HG02588 (cell line): ENCODE measurements around the gene HOXC12.

Experiments used
- ATAC-seq: cut with Tn5 transposase; IDR thresholded peaks from one replicate; pipeline ENCODE4 v1.9.1; 2021; ENCODE audit warnings: mild to moderate bottlenecking, moderate library complexity; ENCODE audit not compliant: unreplicated experiment

The HOXC12 gene

GRCh38 chr12:53982648-53983567, 28.2 kb downstream of the HOXC12 start:
- no peak for ATAC-seq

GRCh38 chr12:53983568-53983949, 28.9 kb downstream of the HOXC12 start:
- ATAC-seq, result no peak

- no peak for ATAC-seq
Observed at GRCh38 chr12:53983950-53984572, 29.4 kb downstream of the HOXC12 start.

- no peak for ATAC-seq
Observed at GRCh38 chr12:53984901-53985691, 30.4 kb downstream of the HOXC12 start, which contains the start of gene HOXC10. Gene HOXC10, plus strand, starts transcription at chr12:53985146. Its CDS starts 114 bp downstream, at chr12:53985260.

GRCh38 chr12:53985692-53985993, 30.9 kb downstream of the HOXC12 start:
- ATAC-seq, result no peak

GRCh38 chr12:53985994-53986685, 31.4 kb downstream of the HOXC12 start:
- no peak for ATAC-seq

GRCh38 chr12:53986686-53987483, 32.2 kb downstream of the HOXC12 start:
- ATAC-seq, result no peak

- no peak for ATAC-seq
Observed at GRCh38 chr12:53987787-53988230, 33.1 kb downstream of the HOXC12 start.

- ATAC-seq, result no peak
Observed at GRCh38 chr12:53988541-53989226, 34.0 kb downstream of the HOXC12 start.

- no peak for ATAC-seq
Observed at GRCh38 chr12:53989227-53990113, 34.8 kb downstream of the HOXC12 start.

- no peak for ATAC-seq
Observed at GRCh38 chr12:53990311-53991076, 35.8 kb downstream of the HOXC12 start.

- ATAC-seq, result no peak
Observed at GRCh38 chr12:53991077-53991460, 36.4 kb downstream of the HOXC12 start.

GRCh38 chr12:53992377-53992889, 37.7 kb downstream of the HOXC12 start:
- no peak for ATAC-seq

- ATAC-seq, result no peak
Observed at GRCh38 chr12:53993162-53994008, 38.7 kb downstream of the HOXC12 start.

GRCh38 chr12:53994009-53994263, 39.2 kb downstream of the HOXC12 start:
- no peak for ATAC-seq

GRCh38 chr12:53994264-53995001, 39.7 kb downstream of the HOXC12 start:
- no peak for ATAC-seq
